ENCODE results near the gene TTC39A. TPM values are rescaled to one million over a fixed set of nuclear protein-coding genes. Genes with fewer than 3 reads are reported as not detected.

The TTC39A gene
- total RNA-seq, 4 donors from 2014 or later = 12.2 to 16.5 (median 15.3) TPM

GRCh38 chr1:51301844-51302162 is 28.6 kb downstream of the TTC39A start:
- TF ChIP-seq POLR2A (IDR thresholded peaks at IDR 0.05) (no peak), CTCF (IDR thresholded peaks at IDR 0.05) (no peak)
- no peak for DNase-seq (ENCODE audit: low spot score in 2 of 2)
- WGBS, 2 donors = 69 to 86% methylated on average over 3 of the region's 3 CpGs
- no peak overlapping the region for H3K4me3 ChIP-seq (ENCODE audit: low read depth, poor library complexity, severe bottlenecking)
- intact Hi-C loops (cut with DNase I; ENCODE audit: low total_unique reads) = no loop called here

GRCh38 chr1:51301152-51301843 is 29.1 kb downstream of the TTC39A start:
- intact Hi-C loops (cut with DNase I; ENCODE audit: low total_unique reads) = no loop called here
- no peak for TF ChIP-seq CTCF (IDR thresholded peaks at IDR 0.05)
- TF ChIP-seq POLR2A (IDR thresholded peaks at IDR 0.05) = no peak
- WGBS, 2 donors = 78 to 81% methylated on average over 7 to 10 of the region's 10 CpGs
- H3K4me3 ChIP-seq (ENCODE audit: low read depth, poor library complexity, severe bottlenecking) = no peak overlapping the region
- DNase-seq (ENCODE audit: low spot score in 2 of 2) = peak in 1 of 2 donors; percentile 64

GRCh38 chr1:51299981-51300670 is 30.2 kb downstream of the TTC39A start:
- intact Hi-C loops (cut with DNase I; ENCODE audit: low total_unique reads) = no loop called here
- DNase-seq (ENCODE audit: low spot score in 2 of 2) = peak in 1 of 2 donors; percentile 50
- TF ChIP-seq POLR2A (IDR thresholded peaks at IDR 0.05) (no peak), CTCF (IDR thresholded peaks at IDR 0.05) (no peak)
- H3K4me3 ChIP-seq (ENCODE audit: low read depth, poor library complexity, severe bottlenecking) = no peak overlapping the region
- 79 to 85% methylated on average over 6 of the region's 6 CpGs for WGBS, 2 donors

GRCh38 chr1:51299185-51299885 is 31.0 kb downstream of the TTC39A start:
- intact Hi-C loops (cut with DNase I; ENCODE audit: low total_unique reads) = no loop called here
- no peak overlapping the region for H3K4me3 ChIP-seq (ENCODE audit: low read depth, poor library complexity, severe bottlenecking)
- no peak for TF ChIP-seq CTCF (IDR thresholded peaks at IDR 0.05)
- no peak for TF ChIP-seq POLR2A (IDR thresholded peaks at IDR 0.05)
- peak in 1 of 2 donors; percentile 72 for DNase-seq (ENCODE audit: low spot score in 2 of 2)
- 89 to 94% methylated on average over 11 of the region's 11 CpGs for WGBS, 2 donors

GRCh38 chr1:51298322-51298705 is 32.0 kb downstream of the TTC39A start:
- no peak for DNase-seq (ENCODE audit: low spot score in 2 of 2)

More at GRCh38 chr1:51298322-51298705, 32.0 kb downstream of the TTC39A start:
- intact Hi-C loops (cut with DNase I; ENCODE audit: low total_unique reads) = no loop called here
- no peak overlapping the region for H3K4me3 ChIP-seq (ENCODE audit: low read depth, poor library complexity, severe bottlenecking)
- no peak for TF ChIP-seq POLR2A (IDR thresholded peaks at IDR 0.05)
- TF ChIP-seq CTCF (IDR thresholded peaks at IDR 0.05) = no peak
- 89 to 90% methylated on average over 4 of the region's 4 CpGs for WGBS, 2 donors
